GM12878 (cell line): ENCODE measurements around the gene ALAD. TPM values are rescaled to one million over a fixed set of nuclear protein-coding genes. Genes with fewer than 3 reads are reported as not detected.

ENCODE experiments used
- ATAC-seq: fragments of 200-7000 bp; cut with Tn5 transposase; 3 replicates; pipeline ENCODE4 v1.9.1; 2020; ENCODE audit warnings: mild to moderate bottlenecking, moderate library complexity
- BruUV-seq: library from RNA; stranded (reverse); fragments of 400-500 nt; replicated peaks from 2 replicates; lab custom pipeline; 2021; lab: Mats Ljungman, UMichigan
- CTCF ChIA-PET: fragments of 300-600 bp; sonication (Branson Sonifier 250); formaldehyde crosslinking; extraction: SDS; loops from one replicate; lab custom pipeline; 2021; ENCODE audit warnings: inconsistent platforms; lab: Yijun Ruan, JAX
- POLR2A ChIA-PET: fragments of 350-600 bp; formaldehyde crosslinking; extraction: SDS; loops from one replicate; lab custom pipeline; 2021; ENCODE audit warnings: inconsistent platforms; lab: Charles Lee
- RAD21 ChIA-PET: fragments of 300-600 bp; sonication (Branson Sonifier 250); formaldehyde crosslinking; loops from one replicate; lab custom pipeline; 2023; ENCODE audit warnings: antibody characterized with exemption; ENCODE audit not compliant: unreplicated experiment; lab: Charles Lee
- SMC1A ChIA-PET: fragments of 300-600 bp; sonication (Branson Sonifier 250); formaldehyde crosslinking; loops from one replicate; lab custom pipeline; 2023; ENCODE audit not compliant: unreplicated experiment, uncharacterized antibody; lab: Charles Lee
- DNase-seq: peaks from one replicate; pipeline ENCODE4 v3.0.0-alpha.2; 2011; ENCODE audit warnings: low read depth, low spot score
- FAIRE-seq: peaks from 3 replicates; lab custom pipeline; 2011; peaks lifted over from hg19 to GRCh38; lab: Jason Lieb, UNC
- H2AFZ ChIP-seq: 2 replicates; pipeline ENCODE4 v1.6.0; 2011; ENCODE audit warnings: low read depth, low read length, control low read depth; ENCODE audit not compliant: control insufficient read depth
- H3K27ac ChIP-seq: 2 replicates; pipeline ENCODE4 v1.5.1; 2011; ENCODE audit warnings: control low read depth; ENCODE audit not compliant: control insufficient read depth, insufficient read depth
- H3K27me3 ChIP-seq, 2 experiments: replicated peaks in 1 of 2; 2 replicates each; pipeline versions ENCODE4 v1.6.0 to v1.6.1; 2011; ENCODE audit warnings: low read length in 1 of 2; ENCODE audit not compliant: control insufficient read depth in 2 of 2, insufficient read depth in 2 of 2
- H3K36me3 ChIP-seq, 2 experiments: 2 replicates each; pipeline ENCODE4 v1.5.1; 2011; ENCODE audit warnings: low read length in 1 of 2; ENCODE audit not compliant: control insufficient read depth in 2 of 2, insufficient read depth in 2 of 2
- H3K4me1 ChIP-seq: 2 replicates; pipeline ENCODE4 v1.6.1; 2011; ENCODE audit warnings: mild to moderate bottlenecking, low read length, moderate library complexity, mixed read lengths; ENCODE audit not compliant: control insufficient read depth, insufficient read depth
- H3K4me2 ChIP-seq: 2 replicates; pipeline ENCODE4 v1.6.0; 2011; ENCODE audit warnings: control low read depth; ENCODE audit not compliant: control insufficient read depth, insufficient read depth
- H3K4me3 ChIP-seq: fragments of 200-600 bp; sonication (generic); 2 replicates; pipeline ENCODE4 v1.5.1; 2016
- H3K79me2 ChIP-seq: 2 replicates; pipeline ENCODE4 v1.6.0; 2011; ENCODE audit warnings: low read length; ENCODE audit not compliant: control insufficient read depth, insufficient read depth
- H3K9ac ChIP-seq: 2 replicates; pipeline ENCODE4 v1.8.0; 2011; ENCODE audit warnings: low read length, control low read depth, mixed read lengths; ENCODE audit not compliant: control insufficient read depth, insufficient read depth
- H3K9me3 ChIP-seq: replicated peaks from 3 replicates; pipeline ENCODE4 v1.5.1; 2011; ENCODE audit warnings: mild to moderate bottlenecking, low read length; ENCODE audit not compliant: control insufficient read depth, insufficient read depth
- H4K20me1 ChIP-seq: 2 replicates; pipeline ENCODE4 v1.6.0; 2011; ENCODE audit not compliant: control insufficient read depth, insufficient read depth
- CBX5 ChIP-seq: sonication (generic); IDR thresholded peaks from 2 replicates; pipeline ENCODE4 v1.6.1; 2016; ENCODE audit warnings: low read depth, moderate library complexity, mild to moderate bottlenecking, inconsistent platforms
- CHD2 ChIP-seq: IDR thresholded peaks from 2 replicates; pipeline ENCODE4 v1.6.1; 2011; ENCODE audit warnings: low read depth, low read length, improper control_type of control experiment, borderline replicate concordance
- HDGF ChIP-seq: fragments of 450-650 bp; IDR thresholded peaks from 2 replicates; pipeline ENCODE4 v1.6.1; 2016; ENCODE audit warnings: antibody characterized with exemption
- NFYB ChIP-seq: IDR thresholded peaks from 2 replicates; pipeline ENCODE4 v1.6.1; 2011; ENCODE audit warnings: low read depth, mild to moderate bottlenecking, low read length, improper control_type of control experiment, moderate library complexity; ENCODE audit not compliant: insufficient read depth
- SUPT20H ChIP-seq: IDR thresholded peaks from 2 replicates; pipeline ENCODE4 v1.6.1; 2011; ENCODE audit warnings: low read depth, mild to moderate bottlenecking, low read length, moderate library complexity, borderline replicate concordance; ENCODE audit not compliant: control insufficient read depth
- TBL1XR1 ChIP-seq: IDR thresholded peaks from 2 replicates; pipeline ENCODE4 v1.6.1; 2012; ENCODE audit warnings: low read depth, low read length, improper control_type of control experiment
- YBX1 ChIP-seq: fragments of 450-650 bp; IDR thresholded peaks from 2 replicates; pipeline ENCODE4 v1.6.1; 2016; ENCODE audit warnings: antibody characterized with exemption
- ZNF207 ChIP-seq: fragments of 450-650 bp; IDR thresholded peaks from 2 replicates; pipeline ENCODE4 v1.6.1; 2014; ENCODE audit warnings: antibody characterized with exemption, mild to moderate bottlenecking, borderline replicate concordance
- ZNF24 ChIP-seq: fragments of 450-650 bp; IDR thresholded peaks from 2 replicates; pipeline ENCODE4 v1.6.1; 2017; ENCODE audit warnings: antibody characterized with exemption, mild to moderate bottlenecking
- ZSCAN29 ChIP-seq: fragments of 450-650 bp; IDR thresholded peaks from 2 replicates; pipeline ENCODE4 v1.6.1; 2017; ENCODE audit warnings: mild to moderate bottlenecking, moderate library complexity
- WGBS: methylation state at CpG from one replicate; pipeline ENCODE4 v1.1.6; 2016; ENCODE audit warnings: low lambda C conversion rate; ENCODE audit not compliant: insufficient replicate concordance, insufficient coverage; ENCODE audit errors: missing lambda C conversion rate; 5-methylcytosine and 5-hydroxymethylcytosine counted together
- in situ Hi-C: fragments of 300-500 bp; cut with MboI; formaldehyde crosslinking; loops from 9 replicates; pipeline ENCODE4 v1.14.3; 2018; ENCODE audit warnings: mixed read lengths
- intact Hi-C: fragments of 100-400 bp; cut with micrococcal nuclease; formaldehyde crosslinking; loops from one replicate; pipeline ENCODE4 v1.14.2; 2022; ENCODE audit not compliant: unreplicated experiment
- polyA plus RNA-seq, 11 experiments: library from polyadenylated mRNA; depleted of rRNA in 4 of 11; unstranded in 6 of 11; stranded (reverse) in 5 of 11; fragments of >200 nt; fragmentation: Nextera tagmentation in 4 of 11; fragmentation: Illumina TruSeq in 1 of 11; extraction: Ambion mirVana in 4 of 11; extraction: Trizol in 1 of 11; gene quantifications; 1 replicate in 1 of 11; 2 replicates in 10 of 11; pipeline versions ENCODE4 v1.2.1 to v1.2.3, GENCODE V29; 2011 to 2016; ENCODE audit warnings: inconsistent platforms in 2 of 11, missing spikeins in 2 of 11, low read depth in 1 of 11
- total RNA-seq, 4 experiments: library from RNA; depleted of rRNA in 3 of 4; stranded (reverse); fragments of >200 nt in 3 of 4; fragmentation: Illumina TruSeq in 1 of 4; extraction: Trizol in 1 of 4; gene quantifications; 2 replicates each; pipeline versions ENCODE4 v1.2.1 to v1.2.3, GENCODE V29; 2013 to 2021
- TF ChIP-seq, protein P1 (sequence below): IDR thresholded peaks from 2 replicates; pipeline ENCODE4 v1.6.1; 2011; ENCODE audit warnings: borderline replicate concordance, low read depth, mild to moderate bottlenecking, moderate library complexity, mixed read lengths, low read length; ENCODE audit not compliant: insufficient read depth; ENCODE audit errors: extremely low read length
- TF ChIP-seq, protein P2 (sequence below): fragments of 450-650 bp; IDR thresholded peaks from 2 replicates; pipeline ENCODE4 v1.6.1; 2017; ENCODE audit warnings: mild to moderate bottlenecking, moderate library complexity

Gene ALAD
- total and polyA plus RNA-seq, 10 of the 15 experiments (the other 5 are each of a cell fraction or from before 2014, with no cell fraction given): 2.4 to 21.6 (median 12.9) TPM

DNA sequence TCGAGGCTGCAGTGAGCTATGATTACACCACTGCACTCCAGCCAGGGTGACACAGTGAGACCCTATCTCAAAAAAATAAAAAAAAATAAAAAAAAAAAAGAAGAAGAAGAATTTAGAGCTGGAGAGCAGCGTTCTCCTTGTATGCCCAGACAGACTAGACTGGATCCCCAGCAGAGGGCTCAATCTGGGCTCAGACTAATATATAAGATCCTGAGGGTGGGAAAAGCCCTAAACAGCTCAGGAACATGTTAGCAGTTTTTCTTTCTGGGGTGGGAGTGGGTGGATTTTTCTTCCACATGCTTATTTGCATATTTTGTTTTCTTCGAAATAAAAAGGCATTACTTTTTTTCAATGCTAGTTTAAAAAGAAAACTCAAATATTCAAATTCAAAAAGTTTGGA, 52.6 kb downstream of the ALAD start:
- no peak overlapping the region for H3K27ac ChIP-seq
- TF ChIP-seq, protein P1, sequence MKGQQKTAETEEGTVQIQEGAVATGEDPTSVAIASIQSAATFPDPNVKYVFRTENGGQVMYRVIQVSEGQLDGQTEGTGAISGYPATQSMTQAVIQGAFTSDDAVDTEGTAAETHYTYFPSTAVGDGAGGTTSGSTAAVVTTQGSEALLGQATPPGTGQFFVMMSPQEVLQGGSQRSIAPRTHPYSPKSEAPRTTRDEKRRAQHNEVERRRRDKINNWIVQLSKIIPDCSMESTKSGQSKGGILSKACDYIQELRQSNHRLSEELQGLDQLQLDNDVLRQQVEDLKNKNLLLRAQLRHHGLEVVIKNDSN: no peak
- TF ChIP-seq TBL1XR1 (no peak), ZSCAN29 (no peak), CBX5 (no peak), ZNF207 (no peak)
- no peaks in the 10 kb centered on the region for H4K20me1 ChIP-seq
- H3K27me3 ChIP-seq: no peaks in the 10 kb centered on the region; a peak in 2 of 4 replicates
- FAIRE-seq (no peak), DNase-seq (no peak), ATAC-seq (no peak)
- H2AFZ ChIP-seq: no peak overlapping the region
- peaks cover 19% of the 10 kb centered on the region for H3K4me1 ChIP-seq
- RAD21 ChIA-PET: interaction anchor here (1.2 to 1.5 kb wide), 3 partner anchors 11 to 73 kb away, joined by 3 to 4 read pairs (median 3); partner anchors contain the start of genes ALAD and CDC26
- intact Hi-C loops: no loop called here
- BruUV-seq: no TSS peak
- 41% methylated on average over 3 of the region's 3 CpGs for WGBS
- POLR2A ChIA-PET: interaction anchor here (1.3 kb wide), 1 partner anchor 13 kb away, joined by 3 read pairs; no protein-coding TSS in a partner anchor
- H3K9me3 ChIP-seq: no peaks in the 10 kb centered on the region
- no peaks in the 10 kb centered on the region for H3K79me2 ChIP-seq
- in situ Hi-C loops: no loop called here
- no peaks in the 10 kb centered on the region for H3K36me3 ChIP-seq
- SMC1A ChIA-PET: interaction anchor here (0.8 to 1.5 kb wide), 2 partner anchors 12 to 38 kb away, joined by 3 to 4 read pairs; no protein-coding TSS in a partner anchor
- no peak overlapping the region for H3K9ac ChIP-seq
- H3K4me3 ChIP-seq: no peak overlapping the region
- CTCF ChIA-PET: interaction anchor here (0.9 to 1.5 kb wide), 6 partner anchors 9 to 309 kb away, joined by 3 to 5 read pairs (median 3); partner anchors contain the start of gene WDR31
- no peak overlapping the region for H3K4me2 ChIP-seq

DNA sequence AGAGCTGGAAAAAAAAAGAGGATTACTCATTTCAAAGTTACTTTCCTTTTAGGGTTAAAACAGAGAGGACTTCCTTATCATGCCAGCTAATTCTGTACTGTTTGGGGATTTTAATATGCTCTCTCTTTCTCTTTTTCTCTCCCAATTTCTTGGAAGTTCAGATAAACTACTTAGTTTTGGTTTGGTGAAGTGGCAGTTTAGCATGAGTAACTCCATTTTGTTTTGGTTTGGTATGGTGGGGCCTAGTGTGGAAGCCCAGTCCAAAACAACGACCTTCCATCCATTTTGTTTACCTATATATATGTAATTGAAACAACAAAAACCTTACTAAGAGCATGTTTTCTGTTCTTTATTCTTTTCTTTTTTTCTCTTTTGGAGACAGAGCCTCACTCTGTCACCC, 55.4 kb downstream of the ALAD start:
- whole genome bisulfite sequencing: 67% methylated on average over 1 of the region's 1 CpG
- intact Hi-C loops (no loop called here), in situ Hi-C loops (no loop called here)
- ChIA-PET SMC1A (interaction anchor here (0.9 to 1.3 kb wide), 2 partner anchors 192 to 236 kb away, joined by 3 read pairs; no protein-coding TSS in a partner anchor), POLR2A (interaction anchor here (0.5 kb wide), 1 partner anchor 534 kb away, joined by 7 read pairs; no protein-coding TSS in a partner anchor), RAD21 (no interaction called here), CTCF (interaction anchor here (0.6 to 1.7 kb wide), 3 partner anchors 61 to 1239 kb away, joined by 3 to 4 read pairs (median 3); no protein-coding TSS in a partner anchor)
- FAIRE-seq: no peak
- Histone ChIP-seq H3K4me2 (no peak overlapping the region), H3K4me1 (peaks cover 11% of the 10 kb centered on the region), H3K79me2 (no peaks in the 10 kb centered on the region), H3K4me3 (no peak overlapping the region), H3K27ac (no peak overlapping the region), H4K20me1 (no peaks in the 10 kb centered on the region), H3K9ac (no peak overlapping the region), H3K27me3 (no peaks in the 10 kb centered on the region; a peak in 2 of 4 replicates), H2AFZ (0 out of 2 replicates have a peak overlapping the region, but pooled peaks have one; percentile 4), H3K9me3 (no peaks in the 10 kb centered on the region), H3K36me3 (no peaks in the 10 kb centered on the region)
- no peak for ATAC-seq
- no peak for DNase-seq
- BruUV-seq: no TSS peak
- TF ChIP-seq SUPT20H: no peak
- TF ChIP-seq, protein P2, sequence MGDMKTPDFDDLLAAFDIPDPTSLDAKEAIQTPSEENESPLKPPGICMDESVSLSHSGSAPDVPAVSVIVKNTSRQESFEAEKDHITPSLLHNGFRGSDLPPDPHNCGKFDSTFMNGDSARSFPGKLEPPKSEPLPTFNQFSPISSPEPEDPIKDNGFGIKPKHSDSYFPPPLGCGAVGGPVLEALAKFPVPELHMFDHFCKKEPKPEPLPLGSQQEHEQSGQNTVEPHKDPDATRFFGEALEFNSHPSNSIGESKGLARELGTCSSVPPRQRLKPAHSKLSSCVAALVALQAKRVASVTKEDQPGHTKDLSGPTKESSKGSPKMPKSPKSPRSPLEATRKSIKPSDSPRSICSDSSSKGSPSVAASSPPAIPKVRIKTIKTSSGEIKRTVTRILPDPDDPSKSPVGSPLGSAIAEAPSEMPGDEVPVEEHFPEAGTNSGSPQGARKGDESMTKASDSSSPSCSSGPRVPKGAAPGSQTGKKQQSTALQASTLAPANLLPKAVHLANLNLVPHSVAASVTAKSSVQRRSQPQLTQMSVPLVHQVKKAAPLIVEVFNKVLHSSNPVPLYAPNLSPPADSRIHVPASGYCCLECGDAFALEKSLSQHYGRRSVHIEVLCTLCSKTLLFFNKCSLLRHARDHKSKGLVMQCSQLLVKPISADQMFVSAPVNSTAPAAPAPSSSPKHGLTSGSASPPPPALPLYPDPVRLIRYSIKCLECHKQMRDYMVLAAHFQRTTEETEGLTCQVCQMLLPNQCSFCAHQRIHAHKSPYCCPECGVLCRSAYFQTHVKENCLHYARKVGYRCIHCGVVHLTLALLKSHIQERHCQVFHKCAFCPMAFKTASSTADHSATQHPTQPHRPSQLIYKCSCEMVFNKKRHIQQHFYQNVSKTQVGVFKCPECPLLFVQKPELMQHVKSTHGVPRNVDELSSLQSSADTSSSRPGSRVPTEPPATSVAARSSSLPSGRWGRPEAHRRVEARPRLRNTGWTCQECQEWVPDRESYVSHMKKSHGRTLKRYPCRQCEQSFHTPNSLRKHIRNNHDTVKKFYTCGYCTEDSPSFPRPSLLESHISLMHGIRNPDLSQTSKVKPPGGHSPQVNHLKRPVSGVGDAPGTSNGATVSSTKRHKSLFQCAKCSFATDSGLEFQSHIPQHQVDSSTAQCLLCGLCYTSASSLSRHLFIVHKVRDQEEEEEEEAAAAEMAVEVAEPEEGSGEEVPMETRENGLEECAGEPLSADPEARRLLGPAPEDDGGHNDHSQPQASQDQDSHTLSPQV: no peak
- TF ChIP-seq HDGF: no peak
- TF ChIP-seq YBX1: no peak
- no peak for TF ChIP-seq ZNF24
- TF ChIP-seq CHD2: no peak
- TF ChIP-seq NFYB: no peak
